ENCODE measurements around the gene PKMYT1.

The PKMYT1 gene

DNA sequence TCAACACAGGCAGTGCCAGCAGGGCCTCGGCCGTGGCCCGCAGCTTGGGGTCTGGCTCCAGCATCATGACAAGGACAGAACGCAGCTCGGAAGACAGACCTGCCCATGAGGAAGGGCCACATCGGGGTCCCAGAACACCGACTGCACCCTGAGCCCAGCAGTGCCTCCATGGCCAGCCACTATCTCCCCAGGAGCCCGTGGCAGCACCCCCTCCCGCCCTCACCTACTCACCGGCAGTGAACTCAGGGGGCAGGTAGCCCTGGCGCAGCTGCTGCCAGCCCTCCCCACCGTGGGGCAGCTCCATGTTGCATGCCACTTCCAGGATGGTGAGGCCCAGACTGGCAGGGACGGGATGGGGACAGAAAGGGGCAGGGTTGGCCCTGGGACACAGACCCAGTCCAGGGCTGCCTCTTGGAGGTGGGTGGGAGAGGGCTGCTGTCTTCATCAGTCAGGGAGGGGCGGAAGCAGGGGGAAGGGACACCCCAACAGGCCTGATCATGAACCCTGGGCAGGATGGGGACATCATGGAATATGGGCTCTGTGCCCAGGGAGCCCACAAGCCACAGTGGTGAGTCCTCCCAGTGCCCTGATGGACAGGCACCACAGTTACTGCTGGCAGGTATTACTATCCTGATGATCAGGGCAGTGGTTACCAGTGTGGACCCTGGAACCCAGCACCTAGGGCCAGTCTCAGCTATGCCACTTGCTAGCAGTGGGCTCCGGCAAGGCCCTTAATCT, 5.8 kb downstream of the PKMYT1 start:
- Histone ChIP-seq H3K4me3 (ENCODE audit: low read length) (no peak overlapping the region), H3K9me2 (replicated peaks; ENCODE audit: control insufficient read depth, low read length) (no peaks in the 10 kb centered on the region), H3K4me1 (ENCODE audit: control insufficient read depth, low read length) (peaks cover 51% of the 10 kb centered on the region), H3K27ac (ENCODE audit: low read depth, low read length) (no peak overlapping the region), H3K4me2 (ENCODE audit: low read length) (peak overlapping the region; percentile 21; the same call in 1 of the 2 replicates), H3K36me3 (ENCODE audit: control insufficient read depth, low read length) (peaks cover 97% of the 10 kb centered on the region), H3K27me3 (ENCODE audit: control insufficient read depth, low read length) (no peaks in the 10 kb centered on the region), H3F3A (ENCODE audit: control insufficient read depth, insufficient read depth) (peaks cover 17% of the 10 kb centered on the region), H3K79me2 (ENCODE audit: control insufficient read depth, low read length) (peaks cover 77% of the 10 kb centered on the region), H3K9me3 (ENCODE audit: control insufficient read depth, insufficient read depth, low read length) (no peaks in the 10 kb centered on the region), H4K20me1 (ENCODE audit: control insufficient read depth, insufficient read depth, low read depth, low read length) (peaks cover 16% of the 10 kb centered on the region)
- TF ChIP-seq, protein P1, sequence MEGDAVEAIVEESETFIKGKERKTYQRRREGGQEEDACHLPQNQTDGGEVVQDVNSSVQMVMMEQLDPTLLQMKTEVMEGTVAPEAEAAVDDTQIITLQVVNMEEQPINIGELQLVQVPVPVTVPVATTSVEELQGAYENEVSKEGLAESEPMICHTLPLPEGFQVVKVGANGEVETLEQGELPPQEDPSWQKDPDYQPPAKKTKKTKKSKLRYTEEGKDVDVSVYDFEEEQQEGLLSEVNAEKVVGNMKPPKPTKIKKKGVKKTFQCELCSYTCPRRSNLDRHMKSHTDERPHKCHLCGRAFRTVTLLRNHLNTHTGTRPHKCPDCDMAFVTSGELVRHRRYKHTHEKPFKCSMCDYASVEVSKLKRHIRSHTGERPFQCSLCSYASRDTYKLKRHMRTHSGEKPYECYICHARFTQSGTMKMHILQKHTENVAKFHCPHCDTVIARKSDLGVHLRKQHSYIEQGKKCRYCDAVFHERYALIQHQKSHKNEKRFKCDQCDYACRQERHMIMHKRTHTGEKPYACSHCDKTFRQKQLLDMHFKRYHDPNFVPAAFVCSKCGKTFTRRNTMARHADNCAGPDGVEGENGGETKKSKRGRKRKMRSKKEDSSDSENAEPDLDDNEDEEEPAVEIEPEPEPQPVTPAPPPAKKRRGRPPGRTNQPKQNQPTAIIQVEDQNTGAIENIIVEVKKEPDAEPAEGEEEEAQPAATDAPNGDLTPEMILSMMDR (IDR thresholded peaks at IDR 0.05; ENCODE audit: low read depth, low read length, poor library complexity, severe bottlenecking) = no peak
- TF ChIP-seq EZH2phosphoT487 (IDR thresholded peaks at IDR 0.05; ENCODE audit: borderline replicate concordance, low read length) = no peak

DNA sequence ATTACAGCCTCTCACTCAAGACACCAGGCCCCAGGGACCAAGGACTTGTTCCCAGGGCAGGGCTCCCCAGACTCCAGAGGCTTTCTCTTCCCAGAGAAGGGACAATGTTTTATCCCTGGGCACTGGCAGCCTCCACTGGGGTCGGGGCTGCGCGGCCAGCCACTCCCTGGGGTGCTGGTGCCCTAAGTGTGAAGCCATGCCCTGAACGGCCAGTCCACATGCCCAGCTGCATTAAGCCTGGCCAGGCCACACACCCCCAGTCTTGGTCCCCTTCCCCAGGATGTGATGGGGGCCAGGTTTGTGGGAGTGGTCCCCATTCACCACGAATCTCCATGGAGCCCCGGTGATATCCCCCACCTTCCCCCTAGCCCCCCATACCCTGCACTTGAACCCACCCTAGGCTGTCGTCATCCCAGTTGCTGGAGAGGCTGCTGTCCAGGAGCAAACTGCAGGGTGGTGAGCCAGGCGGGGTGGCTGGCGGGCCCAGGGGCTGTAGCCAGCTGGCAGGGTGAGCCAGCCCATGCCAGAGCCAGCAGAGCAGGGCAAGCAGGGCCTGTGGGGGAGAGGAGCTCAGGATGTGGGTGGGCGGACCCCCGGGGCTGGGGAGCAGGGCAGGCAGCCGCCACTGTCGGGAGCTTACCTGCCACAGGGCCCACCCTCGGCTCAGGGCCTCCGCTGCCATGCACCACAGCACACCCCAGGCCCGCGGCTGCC, 6.5 kb downstream of the PKMYT1 start:
- H3K36me3 ChIP-seq (ENCODE audit: control insufficient read depth, low read length) = peaks cover 92% of the 10 kb centered on the region
- no peak overlapping the region for H3K4me3 ChIP-seq (ENCODE audit: low read length)
- peaks cover 49% of the 10 kb centered on the region for H3K4me1 ChIP-seq (ENCODE audit: control insufficient read depth, low read length)
- no peaks in the 10 kb centered on the region for H3K9me3 ChIP-seq (ENCODE audit: control insufficient read depth, insufficient read depth, low read length)
- peaks cover 73% of the 10 kb centered on the region for H3K79me2 ChIP-seq (ENCODE audit: control insufficient read depth, low read length)
- no peak overlapping the region for H3K27ac ChIP-seq (ENCODE audit: low read depth, low read length)
- H3K9me2 ChIP-seq (replicated peaks; ENCODE audit: control insufficient read depth, low read length) = no peaks in the 10 kb centered on the region
- no peak overlapping the region for H3K4me2 ChIP-seq (ENCODE audit: low read length)
- peaks cover 17% of the 10 kb centered on the region for H3F3A ChIP-seq (ENCODE audit: control insufficient read depth, insufficient read depth)
- TF ChIP-seq EZH2phosphoT487 (IDR thresholded peaks at IDR 0.05; ENCODE audit: borderline replicate concordance, low read length) = no peak
- TF ChIP-seq, protein P1 (IDR thresholded peaks at IDR 0.05; ENCODE audit: low read depth, low read length, poor library complexity, severe bottlenecking) = no peak
- H3K27me3 ChIP-seq (ENCODE audit: control insufficient read depth, low read length) = no peaks in the 10 kb centered on the region
- peaks cover 16% of the 10 kb centered on the region for H4K20me1 ChIP-seq (ENCODE audit: control insufficient read depth, insufficient read depth, low read depth, low read length)

DNA sequence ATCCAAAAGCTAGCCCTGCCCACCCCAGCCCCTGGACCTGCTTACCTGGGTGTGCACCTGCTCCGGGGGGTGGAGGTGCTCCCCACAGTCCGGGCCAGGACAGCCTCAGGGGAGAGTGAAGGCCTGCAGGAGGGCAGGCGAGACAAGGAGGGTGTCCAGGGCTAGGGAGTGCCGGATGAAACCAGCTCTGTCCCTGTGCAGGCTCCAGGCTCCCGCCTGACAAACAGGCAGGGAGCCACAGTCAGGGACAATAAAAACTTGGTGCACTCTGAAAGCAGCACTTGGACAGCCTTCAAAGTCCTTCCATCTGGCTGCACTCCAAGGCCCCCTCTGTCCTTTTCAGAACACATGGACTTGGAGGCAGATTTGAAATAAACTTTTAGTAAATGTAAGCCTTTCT, 7.2 kb downstream of the PKMYT1 start:
- H3F3A ChIP-seq (ENCODE audit: control insufficient read depth, insufficient read depth) = peaks cover 20% of the 10 kb centered on the region
- peaks cover 50% of the 10 kb centered on the region for H3K4me1 ChIP-seq (ENCODE audit: control insufficient read depth, low read length)
- no peaks in the 10 kb centered on the region for H3K27me3 ChIP-seq (ENCODE audit: control insufficient read depth, low read length)
- no peak overlapping the region for H3K4me3 ChIP-seq (ENCODE audit: low read length)
- no peak overlapping the region for H3K27ac ChIP-seq (ENCODE audit: low read depth, low read length)
- H3K4me2 ChIP-seq (ENCODE audit: low read length) = peak overlapping the region; percentile 97; the same call in 1 of the 2 replicates
- no peak for TF ChIP-seq EZH2phosphoT487 (IDR thresholded peaks at IDR 0.05; ENCODE audit: borderline replicate concordance, low read length)
- TF ChIP-seq, protein P1 (IDR thresholded peaks at IDR 0.05; ENCODE audit: low read depth, low read length, poor library complexity, severe bottlenecking) = no peak
- H3K9me2 ChIP-seq (replicated peaks; ENCODE audit: control insufficient read depth, low read length) = no peaks in the 10 kb centered on the region
- peaks cover 16% of the 10 kb centered on the region for H4K20me1 ChIP-seq (ENCODE audit: control insufficient read depth, insufficient read depth, low read depth, low read length)
- peaks cover 86% of the 10 kb centered on the region for H3K36me3 ChIP-seq (ENCODE audit: control insufficient read depth, low read length)
- peaks cover 66% of the 10 kb centered on the region for H3K79me2 ChIP-seq (ENCODE audit: control insufficient read depth, low read length)
- no peaks in the 10 kb centered on the region for H3K9me3 ChIP-seq (ENCODE audit: control insufficient read depth, insufficient read depth, low read length)

Measured in DOHH2 (cell line).